A549 treated with RU486 at 1 μM for 4 hours (cell line): ENCODE data around the gene EDN1. TPM values are rescaled to one million over a fixed set of nuclear protein-coding genes. Genes with fewer than 3 reads are reported as not detected.

Source experiments
- total RNA-seq: library from RNA; stranded (reverse); fragments of 200-300 nt; extraction: Qiagen RNA extraction; gene quantifications from 5 replicates; pipeline ENCODE4 v1.2.3, GENCODE V29; 2022; ENCODE audit warnings: low read depth

The EDN1 gene
- 39.5 to 47.2 TPM (median 42.8 TPM) in 5 replicates for total RNA-seq

DNA sequence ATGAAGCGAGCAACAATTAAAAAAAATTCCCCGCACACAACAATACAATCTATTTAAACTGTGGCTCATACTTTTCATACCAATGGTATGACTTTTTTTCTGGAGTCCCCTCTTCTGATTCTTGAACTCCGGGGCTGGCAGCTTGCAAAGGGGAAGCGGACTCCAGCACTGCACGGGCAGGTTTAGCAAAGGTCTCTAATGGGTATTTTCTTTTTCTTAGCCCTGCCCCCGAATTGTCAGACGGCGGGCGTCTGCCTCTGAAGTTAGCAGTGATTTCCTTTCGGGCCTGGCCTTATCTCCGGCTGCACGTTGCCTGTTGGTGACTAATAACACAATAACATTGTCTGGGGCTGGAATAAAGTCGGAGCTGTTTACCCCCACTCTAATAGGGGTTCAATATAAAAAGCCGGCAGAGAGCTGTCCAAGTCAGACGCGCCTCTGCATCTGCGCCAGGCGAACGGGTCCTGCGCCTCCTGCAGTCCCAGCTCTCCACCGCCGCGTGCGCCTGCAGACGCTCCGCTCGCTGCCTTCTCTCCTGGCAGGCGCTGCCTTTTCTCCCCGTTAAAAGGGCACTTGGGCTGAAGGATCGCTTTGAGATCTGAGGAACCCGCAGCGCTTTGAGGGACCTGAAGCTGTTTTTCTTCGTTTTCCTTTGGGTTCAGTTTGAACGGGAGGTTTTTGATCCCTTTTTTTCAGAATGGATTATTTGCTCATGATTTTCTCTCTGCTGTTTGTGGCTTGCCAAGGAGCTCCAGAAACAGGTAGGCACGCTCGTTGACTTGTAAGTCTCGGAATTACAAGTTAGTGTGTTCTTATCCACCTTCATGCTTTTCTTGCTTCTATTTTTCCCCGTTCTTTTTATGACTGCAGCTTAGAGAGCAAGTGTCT, at the start of gene EDN1:
Gene EDN1, plus strand, starts transcription at position 429 of the 888 bp plus-strand sequence. Its CDS starts 269 bp downstream, at position 698.

